K562 (cell line): ENCODE results near the gene CDC14B. TPM values are rescaled to one million over a fixed set of nuclear protein-coding genes. Genes with fewer than 3 reads are reported as not detected.

Experiments used
- ATAC-seq: fragments of 200-7000 bp; cut with Tn5 transposase; 3 replicates; pipeline ENCODE4 v1.9.1; 2020; ENCODE audit warnings: moderate library complexity
- BruUV-seq: library from RNA; stranded (reverse); fragments of 400-500 nt; replicated peaks from 2 replicates; lab custom pipeline; 2021; lab: Mats Ljungman, UMichigan
- CTCF ChIA-PET: fragments of 300-600 bp; formaldehyde crosslinking; extraction: SDS; loops from one replicate; lab custom pipeline; 2021; ENCODE audit warnings: low intra/inter-chr PET ratio; lab: Yijun Ruan, JAX
- POLR2A ChIA-PET: fragments of 300-600, 350-650 bp; sonication (Branson Sonifier 250); formaldehyde crosslinking; extraction: SDS; loops from one replicate; lab custom pipeline; 2021; ENCODE audit warnings: antibody characterized with exemption, inconsistent platforms; lab: Yijun Ruan, JAX
- DNase-seq, 4 experiments: peaks; one replicate each; pipeline versions ENCODE4 v3.0.0 to v3.0.0-alpha.2; 2011 to 2018; ENCODE audit warnings: low spot score in 3 of 4, mixed read lengths in 3 of 4; ENCODE audit errors: extremely low read depth in 1 of 4
- FAIRE-seq: peaks from 2 replicates; lab custom pipeline; 2011; peaks lifted over from hg19 to GRCh38; lab: Jason Lieb, UNC
- H2AFZ ChIP-seq: 2 replicates; pipeline ENCODE4 v1.6.0; 2011; ENCODE audit warnings: low read depth, low read length, control low read depth, inconsistent platforms
- H3K27ac ChIP-seq: fragments of 200-600 bp; 3 replicates; pipeline ENCODE4 v1.8.0; 2011; ENCODE audit warnings: low read depth, mild to moderate bottlenecking, control low read depth, inconsistent platforms, low read length, moderate library complexity, mixed read lengths; ENCODE audit errors: extremely low read depth
- H3K27me3 ChIP-seq, 2 experiments: fragments of 300-600 bp in 1 of 2; 2 replicates in 1 of 2; 3 replicates in 1 of 2; pipeline versions ENCODE4 v1.6.0 to v1.8.0; 2011; ENCODE audit warnings: inconsistent platforms in 2 of 2, low read length in 2 of 2, mild to moderate bottlenecking in 1 of 2, mixed read lengths in 1 of 2, moderate library complexity in 1 of 2; ENCODE audit not compliant: control insufficient read depth in 2 of 2, insufficient read depth in 2 of 2
- H3K36me3 ChIP-seq: fragments of 300-600 bp; 3 replicates; pipeline ENCODE4 v1.8.0; 2011; ENCODE audit warnings: mild to moderate bottlenecking, low read length, inconsistent platforms; ENCODE audit not compliant: control insufficient read depth, insufficient read depth
- H3K4me1 ChIP-seq, 2 experiments: fragments of 200-600 bp in 1 of 2; replicated peaks in 1 of 2; 2 replicates in 1 of 2; 3 replicates in 1 of 2; pipeline versions ENCODE4 v1.5.1 to v1.8.0; 2011; ENCODE audit warnings: inconsistent platforms in 2 of 2, low read length in 2 of 2, mild to moderate bottlenecking in 1 of 2, mixed read lengths in 1 of 2, moderate library complexity in 1 of 2; ENCODE audit not compliant: control insufficient read depth in 2 of 2, insufficient read depth in 2 of 2
- H3K4me2 ChIP-seq: 2 replicates; pipeline ENCODE4 v1.6.1; 2011; ENCODE audit warnings: low read length, control low read depth, inconsistent platforms, mixed read lengths; ENCODE audit not compliant: insufficient read depth
- H3K4me3 ChIP-seq: fragments of 200-600 bp; sonication (generic), shearing (Covaris generic); 2 replicates; pipeline ENCODE4 v1.5.1; 2016; ENCODE audit warnings: control low read depth, inconsistent platforms
- H3K79me2 ChIP-seq: fragments of 200-600 bp; 3 replicates; pipeline ENCODE4 v1.8.0; 2011; ENCODE audit warnings: low read length, inconsistent platforms; ENCODE audit not compliant: control insufficient read depth, insufficient read depth
- H3K9ac ChIP-seq, 2 experiments: 2 replicates each; pipeline versions ENCODE4 v1.6.0 to v1.6.1; 2011; ENCODE audit warnings: low read depth in 2 of 2, low read length in 2 of 2, control low read depth in 1 of 2, inconsistent platforms in 1 of 2, mild to moderate bottlenecking in 1 of 2, mixed read lengths in 1 of 2; ENCODE audit not compliant: insufficient read depth in 1 of 2
- H3K9me1 ChIP-seq: one replicate; pipeline ENCODE4 v1.6.0; 2011; ENCODE audit warnings: inconsistent platforms, mild to moderate bottlenecking, low read length, moderate library complexity; ENCODE audit not compliant: control insufficient read depth, insufficient read depth
- H3K9me3 ChIP-seq: replicated peaks from 2 replicates; pipeline ENCODE4 v1.5.1; 2011; ENCODE audit warnings: low read depth, low read length, inconsistent platforms; ENCODE audit not compliant: control insufficient read depth, insufficient read depth
- H4K20me1 ChIP-seq: replicated peaks from 2 replicates; pipeline ENCODE4 v1.6.1; 2011; ENCODE audit warnings: low read length, inconsistent platforms, mixed read lengths; ENCODE audit not compliant: control insufficient read depth, insufficient read depth
- ATF1 ChIP-seq, 2 experiments: fragments of 450-650 bp in 1 of 2; IDR thresholded peaks; 2 replicates each; pipeline ENCODE4 v1.6.1; 2016; ENCODE audit warnings: missing compliant biosample characterization in 1 of 2, missing genetic modification characterization in 1 of 2
- GABPA ChIP-seq: fragments of 200-800 bp; sonication (Bioruptor generic); conservative IDR thresholded peaks from 2 replicates; pipeline ENCODE4 v1.6.1; 2016; ENCODE audit warnings: low read depth, missing genetic modification characterization, missing compliant biosample characterization
- MAFK ChIP-seq: IDR thresholded peaks from 2 replicates; pipeline ENCODE4 v1.6.1; 2011; ENCODE audit warnings: low read length, improper control_type of control experiment
- NCOA6 ChIP-seq: fragments of 450-650 bp; IDR thresholded peaks from 2 replicates; pipeline ENCODE4 v1.6.1; 2017; ENCODE audit warnings: mild to moderate bottlenecking
- PHF21A ChIP-seq: fragments of 450-650 bp; IDR thresholded peaks from 2 replicates; pipeline ENCODE4 v1.6.1; 2017; ENCODE audit warnings: low read depth, borderline replicate concordance
- SMARCB1 ChIP-seq: IDR thresholded peaks from 2 replicates; pipeline ENCODE4 v1.6.1; 2011; ENCODE audit warnings: improper control_type of control experiment, low read depth; ENCODE audit not compliant: insufficient read length
- THAP7 ChIP-seq: fragments of 250-450 bp; sonication (Bioruptor Pico); IDR thresholded peaks from 2 replicates; pipeline ENCODE4 v1.5.0; 2021
- WGBS: fragments of 100-300 bp; shearing (Covaris generic); methylation state at CpG from one replicate; pipeline ENCODE4 v1.1.6; 2016; ENCODE audit warnings: low coverage, mixed read lengths; ENCODE audit not compliant: insufficient coverage; ENCODE audit errors: missing lambda C conversion rate; 5-methylcytosine and 5-hydroxymethylcytosine counted together
- in situ Hi-C: fragments of 300-500 bp; cut with MboI; formaldehyde crosslinking; loops from 4 replicates; pipeline ENCODE4 v1.15.0; 2018; ENCODE audit warnings: inconsistent platforms, mixed read lengths
- intact Hi-C: fragments of 100-400 bp; cut with micrococcal nuclease; formaldehyde crosslinking; loops from 2 replicates; pipeline ENCODE4 v1.14.2; 2022
- polyA plus RNA-seq, 8 experiments: library from polyadenylated mRNA; depleted of rRNA in 4 of 8; stranded (reverse) in 5 of 8; unstranded in 3 of 8; fragments of >200 nt; fragmentation: Nextera tagmentation in 2 of 8; fragmentation: Illumina TruSeq in 1 of 8; extraction: Ambion mirVana in 2 of 8; extraction: Trizol in 1 of 8; gene quantifications; 2 replicates each; pipeline versions ENCODE4 v1.2.1 to v1.2.3, GENCODE V29; 2011 to 2014; ENCODE audit warnings: inconsistent platforms in 1 of 8, missing spikeins in 1 of 8
- total RNA-seq, 7 experiments: library from RNA; depleted of rRNA in 6 of 7; stranded (reverse); fragments of >200 nt in 6 of 7; fragmentation: Illumina TruSeq in 2 of 7; extraction: Trizol in 2 of 7; gene quantifications; 2 replicates each; pipeline versions ENCODE4 v1.2.1 to v1.2.3, GENCODE V29; 2011 to 2021; ENCODE audit warnings: low replicate concordance in 1 of 7

Gene CDC14B
- total and polyA plus RNA-seq, 9 of the 15 experiments (the other 6 are each of a cell fraction or from before 2014, with no cell fraction given), result 1.4 to 6.0 (median 3.8) TPM

- peaks cover 0 to 18% of the 10 kb centered on the region in 2 experiments; a peak in 3 of 5 replicates for H3K4me1 ChIP-seq
- ChIA-PET POLR2A (no interaction called here), CTCF (no interaction called here)
- intact Hi-C loops, result no loop called here
- TF ChIP-seq MAFK (no peak), SMARCB1 (no peak), THAP7 (CRISPR knock-in tag) (no peak), NCOA6 (no peak), PHF21A (no peak), GABPA (tag) (no peak), ATF1 (CRISPR knock-in tag; IDR thresholded peaks at IDR 0.05) (no peak), ATF1 (tag; IDR thresholded peaks at IDR 0.05) (no peak)
- H3K9ac ChIP-seq, result no peak overlapping the region
- H3K36me3 ChIP-seq, result no peaks in the 10 kb centered on the region
- WGBS, result 68% methylated on average over 4 of the region's 4 CpGs
- no peak for FAIRE-seq
- no peaks in the 10 kb centered on the region; the same call in 1 of the 2 replicates for H3K9me3 ChIP-seq
- no peaks in the 10 kb centered on the region for H3K9me1 ChIP-seq
- no TSS peak for BruUV-seq
- no peaks in the 10 kb centered on the region; the same call in 2 of the 3 replicates for H3K79me2 ChIP-seq
- no peak overlapping the region for H3K4me3 ChIP-seq
- in situ Hi-C loops, result no loop called here
- H3K27me3 ChIP-seq, result peaks cover 3 to 11% of the 10 kb centered on the region in 2 experiments; a peak in 2 of 5 replicates
- H3K27ac ChIP-seq, result no peak overlapping the region
- H2AFZ ChIP-seq, result peak overlapping the region; percentile 60
- DNase-seq, result peak in 1 of 4 experiments; percentile 22
- H4K20me1 ChIP-seq, result peaks cover 5% of the 10 kb centered on the region; the same call in 1 of the 2 replicates
- no peak overlapping the region for H3K4me2 ChIP-seq
- ATAC-seq, result no peak
These were observed 2.0 kb upstream of the CDC14B start for GRCh38 chr9:96621618-96622017.
